Measurements from ENCODE around the gene RTKN.

- no peak for TF ChIP-seq PCBP1 (IDR thresholded peaks at IDR 0.05; ENCODE audit: borderline replicate concordance, low read depth, low read length)
- TF ChIP-seq MED8 (CRISPR knock-in tag; IDR thresholded peaks at IDR 0.05; ENCODE audit: insufficient replicate concordance) = no peak
- TF ChIP-seq EP300 (IDR thresholded peaks at IDR 0.05; ENCODE audit: low read depth in 2 of 2, low read length in 2 of 2) = no peak
- TF ChIP-seq EP300 (CRISPR knock-in tag; IDR thresholded peaks at IDR 0.05; ENCODE audit: borderline replicate concordance) = no peak
- no peak for TF ChIP-seq STAT5B (CRISPR knock-in tag; IDR thresholded peaks at IDR 0.05)
- no peak for TF ChIP-seq GMEB2 (CRISPR knock-in tag; IDR thresholded peaks at IDR 0.05; ENCODE audit: low read depth)
- TF ChIP-seq NR2F1 (CRISPR knock-in tag; IDR thresholded peaks at IDR 0.05) = no peak
- no peak for TF ChIP-seq ZBTB43 (CRISPR knock-in tag; conservative IDR thresholded peaks at IDR 0.05)
- TF ChIP-seq SMC3 (IDR thresholded peaks at IDR 0.05; ENCODE audit: low read length) = no peak
- no peak for TF ChIP-seq YY1 (IDR thresholded peaks at IDR 0.05; ENCODE audit: insufficient read depth, insufficient replicate concordance, low read depth, low read length)
Measured at GRCh38 chr2:74385396-74385795, 56.3 kb downstream of the RTKN start.
